Parathyroid adenoma (tissue), 2 donors: Measurements from ENCODE around the gene ST8SIA4.

Experiments used
- H2AFZ ChIP-seq: fragments of 300-600 bp; sonication (generic); one replicate; pipeline ENCODE4 v1.7.0; 2017; ENCODE audit warnings: antibody characterized with exemption, mild to moderate bottlenecking
- H3K27ac ChIP-seq: fragments of 300-600 bp; sonication (generic); one replicate; pipeline ENCODE4 v1.7.0; 2017
- H3K27me3 ChIP-seq: fragments of 300-600 bp; sonication (generic); one replicate; pipeline ENCODE4 v1.7.0; 2017; ENCODE audit warnings: low read length; ENCODE audit not compliant: control insufficient read depth, insufficient read depth
- H3K36me3 ChIP-seq: fragments of 300-600 bp; sonication (generic); one replicate; pipeline ENCODE4 v1.7.0; 2017; ENCODE audit warnings: low read length; ENCODE audit not compliant: control insufficient read depth, insufficient read depth
- H3K4me1 ChIP-seq: fragments of 300-600 bp; sonication (generic); one replicate; pipeline ENCODE4 v1.7.0; 2017; ENCODE audit warnings: control low read depth
- H3K4me2 ChIP-seq: fragments of 300-600 bp; sonication (generic); one replicate; pipeline ENCODE4 v1.7.0; 2017; ENCODE audit warnings: low read length
- H3K4me3 ChIP-seq: fragments of 300-600 bp; sonication (generic); one replicate; pipeline ENCODE4 v1.7.0; 2017; ENCODE audit warnings: low read depth, low read length
- H3K79me2 ChIP-seq: fragments of 300-600 bp; sonication (generic); one replicate; pipeline ENCODE4 v1.7.0; 2017; ENCODE audit warnings: control low read depth
- H3K9ac ChIP-seq: fragments of 300-600 bp; sonication (generic); one replicate; pipeline ENCODE4 v1.7.0; 2017; ENCODE audit warnings: mild to moderate bottlenecking
- H3K9me3 ChIP-seq: fragments of 300-600 bp; sonication (generic); one replicate; pipeline ENCODE4 v1.7.0; 2017; ENCODE audit warnings: low read length; ENCODE audit not compliant: control insufficient read depth
- CTCF ChIP-seq: fragments of 300-600 bp; sonication (generic); IDR thresholded peaks from one replicate; pipeline ENCODE4 v1.7.0; 2017; ENCODE audit warnings: antibody characterized with exemption, mild to moderate bottlenecking
- donor health status: primary hyperparathyroidism.

Gene ST8SIA4

DNA sequence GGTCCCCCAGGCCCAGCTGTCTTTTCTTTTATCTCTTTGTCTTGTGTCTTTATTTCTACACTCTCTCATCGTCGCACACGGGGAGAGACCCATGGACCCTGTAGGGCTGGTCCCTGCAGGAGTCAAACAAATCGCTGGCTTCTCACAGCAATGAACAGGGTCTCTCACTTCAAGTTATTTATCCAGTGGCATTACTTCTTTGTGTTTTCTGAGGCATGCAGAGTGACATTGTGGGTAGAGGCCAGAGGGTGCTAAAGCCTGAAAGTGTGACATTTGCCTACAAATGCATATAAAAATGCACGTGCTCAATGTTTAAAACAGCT lies 127.6 kb downstream of the ST8SIA4 start:
- Histone ChIP-seq H3K4me3 (no peak overlapping the region), H2AFZ (no peak overlapping the region), H3K4me2 (no peak overlapping the region), H3K27ac (no peak overlapping the region), H3K9ac (no peak overlapping the region), H3K27me3 (no peaks in the 10 kb centered on the region), H3K36me3 (no peaks in the 10 kb centered on the region), H3K9me3 (no peaks in the 10 kb centered on the region), H3K79me2 (no peaks in the 10 kb centered on the region), H3K4me1 (no peaks in the 10 kb centered on the region)
- TF ChIP-seq CTCF, result no peak

GRCh38 chr5:100772548-100772947 lies 130.5 kb downstream of the ST8SIA4 start:
- H3K4me3 ChIP-seq, result no peak overlapping the region
- no peak for TF ChIP-seq CTCF
- no peak overlapping the region for H3K27ac ChIP-seq

GRCh38 chr5:100772006-100772405 lies 131.1 kb downstream of the ST8SIA4 start:
- Histone ChIP-seq H2AFZ (no peak overlapping the region), H3K9ac (no peak overlapping the region), H3K27ac (no peak overlapping the region), H3K9me3 (no peaks in the 10 kb centered on the region), H3K36me3 (no peaks in the 10 kb centered on the region), H3K4me1 (no peaks in the 10 kb centered on the region), H3K4me3 (no peak overlapping the region), H3K79me2 (no peaks in the 10 kb centered on the region), H3K4me2 (no peak overlapping the region), H3K27me3 (no peaks in the 10 kb centered on the region)
- no peak for TF ChIP-seq CTCF

More at GRCh38 chr5:100772548-100772947, 130.5 kb downstream of the ST8SIA4 start:
- no peaks in the 10 kb centered on the region for H3K27me3 ChIP-seq
- no peaks in the 10 kb centered on the region for H3K79me2 ChIP-seq
- no peaks in the 10 kb centered on the region for H3K36me3 ChIP-seq
- no peaks in the 10 kb centered on the region for H3K4me1 ChIP-seq
- H2AFZ ChIP-seq, result no peak overlapping the region
- H3K4me2 ChIP-seq, result no peak overlapping the region
- no peak overlapping the region for H3K9ac ChIP-seq
- no peaks in the 10 kb centered on the region for H3K9me3 ChIP-seq

DNA sequence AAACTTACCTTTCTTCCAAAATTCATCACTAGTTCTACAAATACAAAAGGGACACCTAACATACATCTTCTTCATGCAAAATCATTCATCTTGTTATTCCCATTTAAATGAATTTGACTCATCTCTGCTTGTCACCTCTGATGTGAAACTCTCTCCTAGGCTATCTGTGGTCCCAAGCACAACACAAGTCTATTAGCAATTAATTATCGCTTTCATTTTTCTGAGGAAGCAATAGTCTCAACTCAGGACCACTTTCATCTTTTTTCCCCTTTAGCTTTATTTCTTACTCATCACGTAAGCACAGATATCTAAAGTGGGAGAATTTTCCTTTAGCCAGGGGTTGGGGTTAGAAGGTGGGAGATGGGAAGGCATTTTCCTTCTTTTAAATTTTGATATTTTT lies 131.9 kb downstream of the ST8SIA4 start:
- H2AFZ ChIP-seq, result no peak overlapping the region
- no peak overlapping the region for H3K27ac ChIP-seq
- H3K4me3 ChIP-seq, result no peak overlapping the region
- H3K79me2 ChIP-seq, result no peaks in the 10 kb centered on the region
- H3K36me3 ChIP-seq, result no peaks in the 10 kb centered on the region
- TF ChIP-seq CTCF, result no peak
- no peaks in the 10 kb centered on the region for H3K4me1 ChIP-seq
- H3K4me2 ChIP-seq, result no peak overlapping the region
- no peak overlapping the region for H3K9ac ChIP-seq
- no peaks in the 10 kb centered on the region for H3K9me3 ChIP-seq
- no peaks in the 10 kb centered on the region for H3K27me3 ChIP-seq

DNA sequence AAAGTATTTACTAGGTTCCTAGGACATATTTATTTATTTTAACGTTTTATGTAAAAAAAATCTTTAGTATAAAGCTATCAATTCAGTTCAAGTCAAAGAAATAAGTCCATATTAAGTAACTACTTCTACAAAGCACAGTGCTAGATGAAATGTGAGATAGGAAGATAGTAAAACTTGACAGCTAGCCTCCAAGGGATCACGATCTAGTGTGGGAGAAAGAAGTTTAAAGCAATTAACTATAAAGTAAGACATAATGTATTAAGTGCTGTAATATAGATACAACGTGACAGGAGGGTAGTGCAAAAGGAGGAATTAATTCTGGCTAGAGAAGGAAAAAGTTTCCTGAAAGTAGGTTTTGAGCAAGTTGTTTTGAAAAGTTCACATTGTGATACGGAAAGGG lies 134.9 kb downstream of the ST8SIA4 start:
- Histone ChIP-seq H3K27me3 (no peaks in the 10 kb centered on the region), H2AFZ (no peak overlapping the region), H3K9me3 (no peaks in the 10 kb centered on the region), H3K4me2 (no peak overlapping the region), H3K9ac (no peak overlapping the region), H3K79me2 (no peaks in the 10 kb centered on the region), H3K4me3 (no peak overlapping the region), H3K36me3 (no peaks in the 10 kb centered on the region), H3K27ac (no peak overlapping the region), H3K4me1 (no peaks in the 10 kb centered on the region)
- TF ChIP-seq CTCF, result no peak
